ENCODE results near the gene FCHSD2. TPM values are rescaled to one million over a fixed set of nuclear protein-coding genes. Genes with fewer than 3 reads are reported as not detected.

FCHSD2 gene
- polyA plus RNA-seq, 3 donors: 14.5 to 43.5 (median 16.6) TPM

DNA sequence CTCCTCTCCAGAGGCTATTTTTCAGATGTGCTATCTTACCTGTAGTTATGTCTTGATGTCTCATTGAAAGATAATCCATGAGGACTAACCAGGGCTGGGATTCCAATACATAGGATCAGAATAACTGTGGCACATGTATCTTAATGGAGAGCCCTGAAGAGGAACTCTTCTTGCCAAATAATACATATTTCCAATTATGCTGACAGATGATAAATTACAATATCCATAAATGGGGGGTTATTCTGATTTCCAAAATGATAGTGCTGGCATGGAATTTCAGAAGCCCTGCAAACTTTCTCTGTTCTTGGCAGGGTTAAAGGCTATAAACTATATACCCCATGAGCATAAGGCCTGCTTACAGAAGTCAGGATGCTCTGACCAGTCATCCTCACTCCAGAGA is 173.7 kb downstream of the FCHSD2 start:
- H3K9me3 Mint-ChIP-seq: peaks cover 0 to 2% (median 0%) of the 10 kb centered on the region in 7 donors
- H3K27ac ChIP-seq (ENCODE audit: low read depth in 1 of 2, low read length in 2 of 2): no peak overlapping the region
- H3K4me1 Mint-ChIP-seq: peaks cover 36% of the 10 kb centered on the region
- H3K9ac ChIP-seq (ENCODE audit: insufficient read depth, low read length, poor library complexity, severe bottlenecking): no peak overlapping the region
- H2AFZ ChIP-seq (ENCODE audit: insufficient read depth, low read depth, low read length, poor library complexity, severe bottlenecking): no peak overlapping the region
- H3K27ac Mint-ChIP-seq: no peak overlapping the region
- no peaks in the 10 kb centered on the region for H4K20me1 ChIP-seq (ENCODE audit: insufficient read depth, low read length)
- TF ChIP-seq, protein P1, sequence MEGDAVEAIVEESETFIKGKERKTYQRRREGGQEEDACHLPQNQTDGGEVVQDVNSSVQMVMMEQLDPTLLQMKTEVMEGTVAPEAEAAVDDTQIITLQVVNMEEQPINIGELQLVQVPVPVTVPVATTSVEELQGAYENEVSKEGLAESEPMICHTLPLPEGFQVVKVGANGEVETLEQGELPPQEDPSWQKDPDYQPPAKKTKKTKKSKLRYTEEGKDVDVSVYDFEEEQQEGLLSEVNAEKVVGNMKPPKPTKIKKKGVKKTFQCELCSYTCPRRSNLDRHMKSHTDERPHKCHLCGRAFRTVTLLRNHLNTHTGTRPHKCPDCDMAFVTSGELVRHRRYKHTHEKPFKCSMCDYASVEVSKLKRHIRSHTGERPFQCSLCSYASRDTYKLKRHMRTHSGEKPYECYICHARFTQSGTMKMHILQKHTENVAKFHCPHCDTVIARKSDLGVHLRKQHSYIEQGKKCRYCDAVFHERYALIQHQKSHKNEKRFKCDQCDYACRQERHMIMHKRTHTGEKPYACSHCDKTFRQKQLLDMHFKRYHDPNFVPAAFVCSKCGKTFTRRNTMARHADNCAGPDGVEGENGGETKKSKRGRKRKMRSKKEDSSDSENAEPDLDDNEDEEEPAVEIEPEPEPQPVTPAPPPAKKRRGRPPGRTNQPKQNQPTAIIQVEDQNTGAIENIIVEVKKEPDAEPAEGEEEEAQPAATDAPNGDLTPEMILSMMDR (IDR thresholded peaks at IDR 0.05): no peak
- H3K4me2 ChIP-seq (replicated peaks; ENCODE audit: extremely low read depth, low read length, poor library complexity, severe bottlenecking): no peak overlapping the region
- H3K4me1 ChIP-seq (ENCODE audit: control insufficient read depth in 1 of 2, insufficient read depth in 2 of 2, low read length in 2 of 2): peaks cover 21 to 33% of the 10 kb centered on the region in 2 donors
- H3K36me3 ChIP-seq (replicated peaks in 1 of 2; ENCODE audit: control insufficient read depth in 1 of 2, insufficient read depth in 2 of 2, low read length in 2 of 2): peaks cover 7 to 18% of the 10 kb centered on the region in 2 donors
- no peaks in the 10 kb centered on the region for H3K27me3 Mint-ChIP-seq (ENCODE audit: low read depth in 3 of 3)
- H3K4me3 ChIP-seq (replicated peaks in 1 of 3; ENCODE audit: low read depth in 2 of 3, low read length in 3 of 3): no peak overlapping the region
- DNase-seq: no peak
- no peaks in the 10 kb centered on the region for H3K27me3 ChIP-seq (ENCODE audit: control insufficient read depth in 2 of 2, insufficient read depth in 2 of 2, low read length in 2 of 2)
- peaks cover 32 to 39% of the 10 kb centered on the region in 2 donors for H3K36me3 Mint-ChIP-seq
- no peak overlapping the region for H3K4me3 Mint-ChIP-seq
- intact Hi-C loops (cut with micrococcal nuclease): no loop called here
- H3K79me2 ChIP-seq (ENCODE audit: insufficient read depth, low read length): peaks cover 31% of the 10 kb centered on the region
- H3K9me3 ChIP-seq (replicated peaks in 1 of 2; ENCODE audit: control insufficient read depth in 1 of 2, insufficient read depth in 1 of 2, low read length in 2 of 2): no peaks in the 10 kb centered on the region

DNA sequence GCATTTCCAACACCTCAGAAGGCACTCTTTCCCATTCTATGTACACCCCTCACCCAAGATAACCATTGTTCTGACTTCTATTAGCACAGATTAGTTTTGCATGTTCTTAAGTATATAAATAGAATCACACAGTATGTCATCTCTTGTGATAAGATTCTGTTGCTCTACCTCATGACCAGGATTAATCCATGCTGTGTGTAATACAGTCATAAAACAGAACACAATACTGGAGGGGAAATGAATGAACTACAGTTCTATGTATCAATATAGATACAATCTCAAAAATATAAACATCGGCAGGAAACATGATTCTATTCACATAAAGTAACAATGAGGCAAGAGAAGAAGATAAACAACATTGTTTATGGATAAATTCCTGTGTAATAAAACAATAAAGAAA is 176.4 kb downstream of the FCHSD2 start:
- no peak for DNase-seq
- Histone ChIP-seq H3K27ac (ENCODE audit: low read depth in 1 of 2, low read length in 2 of 2) (no peak overlapping the region), H3K9ac (ENCODE audit: insufficient read depth, low read length, poor library complexity, severe bottlenecking) (no peak overlapping the region), H4K20me1 (ENCODE audit: insufficient read depth, low read length) (no peaks in the 10 kb centered on the region), H3K9me3 (replicated peaks in 1 of 2; ENCODE audit: control insufficient read depth in 1 of 2, insufficient read depth in 1 of 2, low read length in 2 of 2) (no peaks in the 10 kb centered on the region), H3K36me3 (replicated peaks in 1 of 2; ENCODE audit: control insufficient read depth in 1 of 2, insufficient read depth in 2 of 2, low read length in 2 of 2) (peaks cover 7 to 18% of the 10 kb centered on the region in 2 donors), H2AFZ (ENCODE audit: insufficient read depth, low read depth, low read length, poor library complexity, severe bottlenecking) (no peak overlapping the region), H3K4me1 (ENCODE audit: control insufficient read depth in 1 of 2, insufficient read depth in 2 of 2, low read length in 2 of 2) (peaks cover 16 to 27% of the 10 kb centered on the region in 2 donors), H3K79me2 (ENCODE audit: insufficient read depth, low read length) (peaks cover 21% of the 10 kb centered on the region), H3K4me2 (replicated peaks; ENCODE audit: extremely low read depth, low read length, poor library complexity, severe bottlenecking) (no peak overlapping the region), H3K4me3 (replicated peaks in 1 of 3; ENCODE audit: low read depth in 2 of 3, low read length in 3 of 3) (no peak overlapping the region), H3K27me3 (ENCODE audit: control insufficient read depth in 2 of 2, insufficient read depth in 2 of 2, low read length in 2 of 2) (no peaks in the 10 kb centered on the region)
- peaks cover 0 to 2% (median 0%) of the 10 kb centered on the region in 7 donors for H3K9me3 Mint-ChIP-seq
- intact Hi-C loops (cut with micrococcal nuclease): no loop called here
- no peak overlapping the region for H3K4me3 Mint-ChIP-seq
- TF ChIP-seq, protein P1 (IDR thresholded peaks at IDR 0.05): no peak
- no peaks in the 10 kb centered on the region for H3K27me3 Mint-ChIP-seq (ENCODE audit: low read depth in 3 of 3)
- peaks cover 28% of the 10 kb centered on the region for H3K4me1 Mint-ChIP-seq
- H3K36me3 Mint-ChIP-seq: peaks cover 33% of the 10 kb centered on the region in 2 donors
- WGBS (ENCODE audit: insufficient coverage): no CpG with 5 or more reads among the region's 1 CpG
- no peak overlapping the region for H3K27ac Mint-ChIP-seq

All from CD14-positive monocyte (primary cell).